GM18873 (cell line): ENCODE measurements around the gene FKBP10.

ENCODE experiments used
- ATAC-seq: cut with Tn5 transposase; IDR thresholded peaks from one replicate; pipeline ENCODE4 v1.9.1; 2021; ENCODE audit warnings: mild to moderate bottlenecking, moderate library complexity, moderate number of reproducible peaks; ENCODE audit not compliant: unreplicated experiment, low FRiP score

Gene FKBP10

DNA sequence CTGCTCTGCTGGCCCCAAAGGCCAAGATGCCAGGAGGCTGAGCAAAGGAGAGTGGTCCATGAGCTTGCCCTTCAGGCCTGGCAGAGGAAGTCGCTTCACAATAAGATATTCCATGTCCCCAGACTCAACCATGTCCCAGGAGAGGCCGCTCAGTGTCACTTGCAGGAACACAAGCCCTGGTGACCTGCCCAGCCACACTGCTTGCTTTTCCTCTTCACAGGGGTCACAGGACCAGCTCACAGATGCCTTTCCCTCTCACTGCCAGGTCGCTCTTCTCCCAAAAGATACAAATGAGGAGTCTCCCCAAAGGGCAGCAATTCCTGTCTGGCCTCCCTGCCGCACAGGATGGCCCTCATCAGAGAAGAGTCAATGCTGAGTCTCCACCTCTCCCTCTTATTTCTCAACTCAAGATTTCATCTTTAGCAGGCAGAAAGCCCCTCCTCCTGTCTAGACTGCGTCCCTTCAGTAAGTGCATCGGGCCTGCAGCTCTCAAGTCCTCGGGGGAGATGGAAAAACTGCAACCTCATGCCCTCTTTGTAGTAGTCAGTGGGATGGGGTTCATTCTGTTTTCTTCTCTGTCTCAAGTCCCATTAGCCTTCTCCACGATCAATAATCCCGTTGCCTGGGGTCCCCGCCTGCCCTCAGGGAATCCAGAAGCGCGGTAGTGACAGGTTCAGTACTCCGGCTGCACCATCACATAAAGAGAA is 31.2 kb upstream of the FKBP10 start:
- no peak for ATAC-seq

DNA sequence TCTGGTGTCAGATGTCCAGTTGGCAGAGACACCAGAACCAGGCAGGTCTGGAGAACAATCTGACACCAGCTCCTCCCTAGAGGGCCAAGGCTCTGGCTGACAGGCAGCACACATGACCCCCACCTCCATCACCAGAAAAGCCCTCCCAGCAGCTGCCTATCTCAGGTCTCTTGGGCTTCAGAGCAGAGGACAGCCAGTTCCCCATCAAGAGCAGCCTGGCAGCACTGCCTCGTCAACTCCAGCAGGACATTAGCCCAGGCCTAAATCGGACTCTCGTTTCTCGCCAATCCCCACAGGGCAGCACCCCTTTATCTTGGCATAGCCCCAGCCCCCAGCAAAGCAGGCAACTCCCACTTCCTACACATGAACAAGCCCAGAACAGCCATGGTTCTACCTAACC is 30.7 kb upstream of the FKBP10 start:
- no peak for ATAC-seq

DNA sequence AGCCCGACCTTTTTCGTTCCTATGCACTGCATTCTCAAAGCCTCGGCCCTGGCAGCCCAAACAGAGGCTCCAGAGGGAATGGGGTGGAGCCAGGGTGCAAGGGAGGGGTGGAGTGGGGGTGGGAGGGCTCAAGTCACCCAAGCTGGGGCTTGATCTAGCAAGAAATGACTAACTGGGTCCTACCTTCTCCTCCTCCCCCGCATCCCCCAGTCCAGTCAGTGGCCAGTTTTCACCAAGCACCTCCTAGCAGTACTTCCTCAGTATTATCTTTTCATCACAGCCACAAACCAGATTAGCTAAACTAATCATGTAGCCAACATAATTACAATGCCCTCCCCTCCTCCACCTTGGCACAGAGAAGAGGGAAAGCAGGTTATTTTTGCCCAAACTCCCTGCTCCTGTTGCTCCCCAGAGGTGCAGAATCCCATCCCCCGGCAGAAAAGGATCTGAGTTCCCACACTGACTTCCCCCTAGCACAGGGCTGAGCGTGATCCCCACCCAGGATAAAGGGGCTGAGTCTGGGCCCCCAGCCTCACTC is 28.5 kb upstream of the FKBP10 start:
- ATAC-seq: no peak

DNA sequence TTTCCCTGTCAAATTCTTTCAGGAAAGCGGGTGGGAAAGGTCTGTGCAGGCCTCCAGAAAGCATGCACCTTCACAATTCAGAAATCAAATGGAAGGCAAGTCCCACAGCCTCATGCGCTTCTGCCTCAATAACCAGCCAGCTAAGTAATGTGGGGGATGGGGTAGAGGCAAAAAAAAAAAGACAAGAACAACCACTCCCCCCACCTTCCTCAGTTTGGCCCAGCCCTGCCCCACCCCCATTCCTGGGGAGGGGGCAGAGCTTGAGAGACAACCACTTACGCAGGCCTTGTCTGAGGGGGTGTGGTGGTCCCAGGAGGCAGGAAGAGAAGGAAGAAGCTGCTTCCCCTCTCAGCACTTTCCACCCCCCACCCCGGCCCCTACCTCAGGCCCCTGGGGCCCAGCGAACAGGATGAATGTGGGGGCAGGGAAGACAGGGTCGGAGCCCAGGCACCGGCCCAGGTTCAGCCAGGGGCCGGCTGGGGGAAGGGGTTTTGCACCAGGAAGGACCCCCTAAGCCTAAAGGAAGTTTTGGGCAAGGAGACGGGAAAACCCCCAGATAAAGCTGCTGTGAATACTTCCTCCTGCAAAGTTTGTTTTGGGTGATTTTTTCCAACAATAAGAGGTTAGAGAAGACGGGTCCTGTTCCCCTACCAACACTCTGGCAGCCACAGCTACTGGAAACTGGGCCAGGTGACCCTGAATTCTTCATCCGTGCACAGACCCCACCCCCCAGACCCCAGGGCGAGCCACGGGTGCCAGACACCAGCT is 27.5 kb upstream of the FKBP10 start:
- ATAC-seq: no peak

DNA sequence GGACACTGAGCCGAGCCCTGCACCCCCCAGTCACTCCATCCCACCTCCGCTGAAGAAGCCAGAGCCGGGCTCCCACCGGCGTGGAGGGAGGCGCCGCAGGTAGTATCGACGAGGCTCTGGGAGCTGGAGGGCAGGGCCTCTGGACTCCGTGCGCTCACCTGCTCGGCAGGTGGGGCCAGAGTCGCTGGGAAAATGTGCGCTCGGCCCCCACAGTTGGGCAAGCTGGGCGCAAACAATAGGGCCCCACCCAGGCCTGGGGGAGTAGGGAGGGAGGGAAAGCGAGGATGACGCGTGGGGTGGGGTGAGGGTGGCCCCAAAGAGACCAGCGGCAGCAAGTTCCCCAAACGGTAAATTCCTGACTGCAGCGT is 27.0 kb upstream of the FKBP10 start:
- no peak for ATAC-seq

DNA sequence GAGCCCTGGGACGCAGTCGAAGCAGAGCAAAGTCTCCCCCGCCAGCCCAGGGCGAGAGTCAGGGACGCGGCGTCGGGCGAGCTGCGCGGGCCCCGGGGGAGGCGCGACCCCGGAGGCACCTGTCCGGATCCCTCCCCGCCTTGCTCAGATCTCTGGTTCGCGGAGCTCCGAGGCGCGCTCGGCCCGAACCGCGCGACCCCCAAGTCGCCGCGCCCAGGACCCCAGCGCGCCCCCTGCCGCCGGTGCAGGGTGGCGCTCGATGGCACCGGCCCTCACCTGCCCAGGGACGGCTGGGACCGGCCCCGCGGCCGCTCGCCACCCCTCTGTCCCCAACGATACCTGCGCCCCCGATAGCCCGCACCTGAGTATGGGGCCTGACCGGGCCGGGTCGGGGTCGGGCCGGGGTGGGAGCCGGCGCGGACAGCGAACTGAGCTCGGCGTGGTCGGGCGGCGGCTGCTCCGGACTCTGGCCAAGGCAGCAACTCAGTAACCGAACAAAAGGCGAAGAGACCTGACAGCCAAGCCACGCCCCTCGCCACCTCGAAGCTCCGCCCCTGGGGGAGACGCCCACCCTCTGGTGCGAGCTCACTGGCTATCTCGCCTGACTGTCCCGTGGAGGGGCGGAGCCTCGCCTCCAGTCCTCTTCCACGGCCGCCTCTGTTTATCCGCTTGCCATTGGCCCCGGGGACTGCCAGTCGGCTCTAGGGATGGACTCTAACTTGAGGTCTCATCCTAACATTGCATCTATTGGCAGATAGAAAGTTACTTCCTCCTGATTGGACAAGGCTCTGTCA is 26.4 kb upstream of the FKBP10 start, which contains the start of gene JUP:
Gene JUP, minus strand, starts transcription at position 485 of the 794 bp plus-strand sequence. CDS start 14,857 bp downstream, outside the sequence.
- no peak for ATAC-seq

DNA sequence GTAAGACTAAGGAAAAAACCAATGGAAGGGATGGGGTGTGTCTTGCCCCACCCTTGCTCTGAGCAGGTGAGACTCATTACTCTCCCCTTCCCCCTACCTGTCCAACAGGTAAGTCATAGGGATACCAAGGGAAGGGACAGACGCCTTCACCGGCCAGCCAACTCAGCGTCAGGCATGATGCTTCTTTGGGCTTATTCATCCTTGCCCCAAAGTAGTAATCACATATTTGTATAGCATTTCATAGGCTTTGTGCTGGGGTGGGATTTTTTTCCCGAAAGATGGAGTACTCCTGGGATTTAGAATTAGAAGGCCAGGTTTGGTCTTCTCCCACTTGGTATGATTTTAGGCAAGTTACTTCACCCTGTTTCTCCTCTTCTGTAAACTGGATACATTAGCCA is 25.8 kb upstream of the FKBP10 start:
- no peak for ATAC-seq

DNA sequence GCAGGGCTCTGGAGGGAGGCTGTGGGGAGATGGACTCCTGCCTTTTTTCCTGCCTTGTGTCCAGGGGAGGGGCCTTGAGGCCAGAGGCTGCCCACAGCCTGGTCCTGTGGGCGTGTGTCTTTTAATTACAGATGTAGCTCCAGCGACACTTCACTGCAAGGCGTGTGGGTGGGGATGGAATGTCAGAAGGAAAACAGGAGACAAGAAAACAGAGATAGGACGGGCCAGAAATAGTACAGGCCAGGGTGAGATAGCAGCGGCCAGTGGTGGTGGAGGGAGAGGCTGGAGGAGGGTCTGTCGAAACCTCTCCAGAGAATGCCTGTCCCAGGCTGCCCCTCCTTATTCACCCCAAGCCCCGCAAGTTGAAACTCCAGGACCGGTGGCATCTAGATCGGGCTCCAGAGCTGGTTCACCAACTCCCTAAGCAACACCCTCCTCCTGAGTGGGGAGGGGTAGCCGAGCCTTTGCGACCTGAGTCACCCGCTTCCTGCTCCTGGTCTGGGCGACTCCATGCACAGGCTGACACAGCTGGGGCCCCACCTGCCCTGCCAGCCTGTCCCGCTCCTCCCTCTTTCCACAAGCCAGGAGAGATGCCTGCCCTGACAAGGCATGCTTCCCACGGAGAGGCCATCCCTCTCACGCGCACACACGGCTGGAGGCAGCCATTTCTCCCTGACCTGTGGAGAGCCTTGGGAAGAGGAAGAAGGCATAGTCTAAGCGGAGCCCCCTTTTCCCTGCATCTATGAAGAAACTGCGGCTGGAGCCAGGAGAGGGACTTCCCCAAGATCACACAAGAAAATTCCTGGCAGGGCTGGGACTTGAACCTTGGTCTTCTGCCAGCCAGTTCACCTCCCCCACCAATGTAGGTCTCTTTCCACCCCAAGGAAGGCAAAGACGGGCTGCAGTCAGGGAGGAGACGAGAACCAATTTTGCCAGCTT is 19.7 kb upstream of the FKBP10 start:
- no peak for ATAC-seq

DNA sequence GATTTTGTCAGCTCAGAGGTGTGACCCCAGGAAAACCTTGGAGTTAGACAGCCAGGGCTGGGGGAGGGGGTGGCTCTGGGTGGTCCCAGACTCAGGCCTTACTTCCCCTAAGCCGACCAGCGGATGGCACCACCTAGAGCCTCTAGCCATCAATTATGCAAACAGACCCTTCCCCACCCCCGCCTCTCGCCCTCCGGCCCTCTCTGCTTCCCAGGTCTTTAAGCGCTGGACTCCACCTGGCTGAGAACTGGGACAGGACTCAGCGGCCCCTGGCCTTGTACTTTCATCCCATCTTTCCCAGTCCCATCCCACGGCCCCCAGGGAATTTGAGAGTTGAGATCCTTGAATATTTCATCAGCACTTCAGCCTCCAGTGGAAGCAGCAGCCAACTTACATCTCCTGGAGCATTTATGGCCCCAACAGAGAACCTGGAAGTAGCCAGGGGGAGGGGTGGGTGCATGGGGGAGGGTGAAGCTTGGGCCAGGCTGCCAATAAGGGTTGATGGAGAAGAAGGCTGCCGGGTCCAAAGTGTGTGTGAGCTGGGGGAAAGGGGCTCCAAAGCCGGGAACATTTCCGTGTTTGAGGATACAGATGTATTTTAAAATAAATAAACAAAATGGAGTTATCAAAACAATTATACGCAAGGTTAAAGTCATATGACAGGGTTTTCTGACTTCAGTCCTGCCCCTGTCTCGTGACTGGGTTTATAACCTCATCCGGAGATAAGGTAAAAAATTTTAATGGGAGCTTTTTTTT is 18.8 kb upstream of the FKBP10 start:
- ATAC-seq: no peak

DNA sequence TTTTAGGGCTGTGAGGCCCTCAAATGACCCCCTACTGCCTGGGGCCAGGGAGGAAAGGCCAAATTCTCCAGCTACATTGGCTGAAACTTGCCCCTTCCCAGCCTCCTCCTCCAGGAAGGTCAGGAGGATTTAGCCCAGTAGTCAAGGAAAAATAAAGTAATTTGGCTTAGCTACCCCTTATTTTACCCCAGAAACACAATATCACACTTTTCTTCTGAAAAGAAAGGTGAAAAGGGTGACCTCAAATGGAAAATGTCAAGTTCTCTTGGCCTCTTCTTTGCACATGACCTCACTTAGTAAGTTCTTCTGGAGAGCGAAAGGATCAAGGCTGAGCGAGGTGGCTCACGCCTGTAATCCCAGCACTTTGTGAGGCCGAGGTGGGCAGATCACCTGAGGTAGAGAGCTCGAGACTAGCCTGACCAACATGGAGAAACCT is 18.2 kb upstream of the FKBP10 start:
- ATAC-seq: no peak

DNA sequence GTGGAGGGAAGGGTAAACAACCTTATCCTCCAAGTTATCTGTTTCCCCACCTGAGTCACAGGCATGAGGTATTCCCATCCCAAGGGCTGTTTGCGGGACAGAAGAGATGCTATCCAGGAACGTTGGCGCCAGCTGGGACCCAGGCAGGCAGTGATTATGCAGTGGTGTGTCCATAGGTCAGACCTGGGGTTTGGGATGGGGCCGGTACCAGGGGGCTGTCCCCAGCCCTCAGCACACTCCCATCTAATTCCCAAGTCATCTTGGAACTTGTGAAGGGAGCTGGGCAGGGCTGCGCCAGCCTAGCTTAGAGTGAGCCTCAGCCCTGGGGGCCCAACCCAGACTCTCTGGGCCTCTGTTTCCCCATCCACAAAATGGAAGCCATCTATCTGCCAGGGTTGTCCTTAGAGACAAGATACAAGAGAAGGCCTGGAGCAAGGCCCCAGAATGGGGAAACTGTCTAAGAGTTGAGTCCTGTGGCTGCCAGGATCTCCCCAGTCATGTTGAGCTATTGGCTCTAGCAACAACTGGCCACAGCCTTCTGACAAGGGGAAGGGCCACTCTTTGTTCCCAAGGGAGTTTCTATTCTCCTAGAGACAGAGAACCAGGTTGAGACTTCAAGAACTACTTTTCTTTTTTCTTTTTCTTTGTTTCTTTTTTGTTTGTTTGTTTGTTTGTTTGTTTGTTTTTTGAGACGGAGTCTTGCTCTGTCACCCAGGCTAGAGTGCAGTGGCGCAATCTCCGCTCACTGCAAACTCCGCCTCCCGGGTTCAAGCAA is 16.5 kb upstream of the FKBP10 start:
- no peak for ATAC-seq

DNA sequence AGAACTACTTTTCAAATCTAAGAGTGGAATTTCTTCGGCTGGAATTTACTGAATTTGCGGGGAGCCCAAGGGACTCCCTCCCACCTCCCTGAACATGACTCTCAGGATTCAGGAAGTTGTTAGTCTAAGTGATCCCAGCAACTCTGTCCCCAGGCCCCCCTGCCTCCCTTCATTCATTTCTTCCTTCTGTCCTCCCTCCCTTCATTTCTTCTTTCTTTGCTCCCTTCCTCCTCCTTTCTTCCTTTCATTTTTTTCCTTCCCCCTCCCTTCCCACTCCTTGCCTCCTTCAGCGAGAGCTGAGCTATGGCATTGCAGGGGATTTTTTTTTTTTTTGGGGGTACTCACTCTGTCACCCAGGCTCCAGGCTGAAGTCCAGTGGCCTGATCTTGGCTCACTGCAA is 15.4 kb upstream of the FKBP10 start:
- no peak for ATAC-seq

DNA sequence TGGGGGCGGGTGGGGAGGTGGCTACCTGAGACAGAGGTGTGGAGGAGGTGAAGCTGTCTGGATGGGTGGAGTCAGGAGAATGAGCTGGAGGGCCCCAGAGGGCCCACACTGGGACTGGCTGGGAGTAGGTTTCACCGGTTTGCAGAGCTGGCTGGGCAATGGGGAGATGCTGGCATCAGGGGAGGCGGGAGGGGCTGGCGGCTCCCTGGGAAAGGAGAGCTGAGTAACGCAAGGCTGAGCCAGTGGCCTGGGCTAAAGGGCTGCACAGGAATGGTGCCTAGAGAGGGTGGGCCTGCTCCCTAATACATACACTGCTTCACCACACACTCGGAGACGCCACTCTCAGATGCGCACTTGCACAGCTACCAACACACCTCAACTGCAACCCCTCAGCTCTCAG is 13.4 kb upstream of the FKBP10 start:
- ATAC-seq: no peak

DNA sequence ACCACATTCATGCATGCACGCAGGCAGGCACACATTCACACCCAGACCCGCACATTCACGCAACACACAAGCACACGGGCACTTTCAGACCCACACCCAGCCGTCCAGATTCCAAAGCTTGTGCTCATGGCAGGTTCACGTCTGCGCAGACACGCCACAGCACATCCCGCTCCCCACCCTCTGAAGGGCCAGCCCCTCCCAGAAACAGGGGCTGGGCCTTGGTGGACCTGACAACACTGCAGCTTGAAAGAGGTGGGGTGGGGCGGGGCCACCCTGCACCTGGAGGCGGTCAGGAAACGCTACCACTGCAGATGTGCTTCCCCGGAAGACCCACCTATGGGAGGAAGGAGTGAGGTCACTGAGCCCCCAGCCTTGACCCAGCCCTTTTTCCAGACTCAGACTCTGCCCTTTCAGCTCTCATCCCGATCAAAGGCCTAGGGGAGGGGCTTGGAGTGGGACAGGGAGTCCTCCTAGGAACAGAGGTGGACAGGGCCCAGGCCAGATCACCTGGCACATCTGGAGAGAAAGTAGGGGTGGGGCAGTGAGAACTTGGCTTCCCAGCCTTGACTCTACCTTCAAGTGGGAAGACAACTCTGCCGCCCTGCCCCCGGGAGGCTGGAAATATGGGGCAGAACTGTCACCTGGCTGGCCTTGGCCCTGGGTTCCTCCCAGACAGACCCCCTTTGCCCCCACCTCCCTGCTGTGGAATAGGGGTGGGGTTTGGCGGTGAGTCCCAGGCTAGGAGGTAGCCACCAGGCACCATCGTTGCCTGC is 12.0 kb upstream of the FKBP10 start:
- ATAC-seq: no peak

DNA sequence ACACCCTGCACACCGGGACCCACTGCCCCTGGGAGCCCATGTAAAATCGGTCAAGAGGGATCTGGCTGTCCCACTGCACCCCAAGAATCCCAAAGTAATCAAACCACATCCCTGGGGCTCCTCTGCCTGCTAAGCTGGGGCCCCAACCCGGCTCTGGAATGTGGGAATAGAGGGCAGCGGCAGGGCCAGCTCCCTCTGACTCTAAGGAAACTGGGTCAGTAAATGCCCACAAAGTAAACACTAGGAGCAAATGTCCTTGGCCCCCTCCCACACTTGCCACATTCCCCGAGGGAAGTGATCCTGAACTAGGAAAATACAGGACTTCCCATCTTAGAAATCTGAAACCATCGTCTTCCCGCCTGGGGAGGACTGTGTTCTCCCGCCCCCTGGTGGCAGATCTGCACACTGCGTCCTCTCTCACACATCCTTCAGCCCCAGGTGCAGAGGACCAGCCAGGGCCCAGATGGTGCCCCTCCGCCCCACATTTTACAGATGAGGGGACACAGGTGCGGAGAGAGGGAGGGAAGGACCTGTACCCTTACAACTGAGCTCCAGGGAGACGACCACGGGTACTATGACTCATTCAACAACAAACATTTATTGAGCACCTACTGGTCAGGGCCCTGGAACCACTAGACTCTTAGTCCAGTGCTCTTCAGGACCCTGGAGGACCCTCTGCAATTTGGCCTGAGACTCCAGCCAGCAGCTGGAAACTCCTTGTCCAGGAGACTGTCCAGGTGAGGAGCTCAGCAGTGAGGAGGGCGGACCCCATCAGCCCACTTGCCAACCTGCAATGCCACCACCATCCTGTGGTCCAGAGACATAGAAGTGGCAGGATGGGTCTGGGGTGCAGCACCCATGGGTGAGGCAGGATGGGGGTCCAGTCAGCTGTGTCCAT is 11.2 kb upstream of the FKBP10 start:
- no peak for ATAC-seq
